H1 (cell line): ENCODE measurements around the gene TBKBP1. TPM values are rescaled to one million over a fixed set of nuclear protein-coding genes. Genes with fewer than 3 reads are reported as not detected.

Experiments used
- CTCF ChIA-PET: fragments of 300-600 bp; sonication (Branson Sonifier 250); formaldehyde crosslinking; loops from one replicate; lab custom pipeline; 2021; ENCODE audit not compliant: partially characterized antibody; lab: Charles Lee
- POLR2A ChIA-PET: fragments of 300-600 bp; sonication (Branson Sonifier 250); formaldehyde crosslinking; loops from one replicate; lab custom pipeline; 2021; ENCODE audit warnings: inconsistent platforms; ENCODE audit not compliant: partially characterized antibody; lab: Charles Lee
- DNase-seq, 2 experiments: peaks; one replicate each; pipeline versions ENCODE4 v3.0.0 to v3.0.0-alpha.2; 2010 to 2022; ENCODE audit warnings: low spot score in 2 of 2, low read depth in 1 of 2, mixed read lengths in 1 of 2
- FAIRE-seq: peaks from 2 replicates; lab custom pipeline; 2011; peaks lifted over from hg19 to GRCh38; lab: Jason Lieb, UNC
- H2AFZ ChIP-seq: 2 replicates; pipeline ENCODE4 v1.8.1; 2012; ENCODE audit warnings: low read length, inconsistent platforms
- H2AK5ac ChIP-seq: 2 replicates; pipeline ENCODE4 v1.6.1; 2013; ENCODE audit warnings: low read depth, low read length
- H2BK120ac ChIP-seq: replicated peaks from 2 replicates; pipeline ENCODE3; 2013; ENCODE audit warnings: low read depth, low read length, inconsistent platforms
- H2BK12ac ChIP-seq: 2 replicates; pipeline ENCODE4 v1.6.1; 2013; ENCODE audit warnings: low read depth, low read length
- H2BK15ac ChIP-seq: 2 replicates; pipeline ENCODE4 v1.6.1; 2013; ENCODE audit warnings: low read length
- H2BK20ac ChIP-seq: 2 replicates; pipeline ENCODE4 v1.6.1; 2013; ENCODE audit warnings: low read length
- H2BK5ac ChIP-seq: 2 replicates; pipeline ENCODE4 v1.6.1; 2013; ENCODE audit warnings: low read depth, low read length
- H3K14ac ChIP-seq: 2 replicates; pipeline ENCODE4 v1.6.1; 2013; ENCODE audit warnings: inconsistent platforms; ENCODE audit not compliant: insufficient read length
- H3K18ac ChIP-seq: 2 replicates; pipeline ENCODE4 v1.6.1; 2013; ENCODE audit warnings: low read length; ENCODE audit errors: extremely low read depth
- H3K23ac ChIP-seq: 2 replicates; pipeline ENCODE4 v1.6.1; 2013; ENCODE audit warnings: inconsistent platforms; ENCODE audit not compliant: insufficient read length
- H3K23me2 ChIP-seq: 2 replicates; pipeline ENCODE4 v1.6.1; 2013; ENCODE audit warnings: low read depth, low read length
- H3K27ac ChIP-seq: 2 replicates; pipeline ENCODE4 v1.6.1; 2011; ENCODE audit warnings: low read depth, low read length, inconsistent platforms
- H3K27me3 ChIP-seq, 4 experiments: replicated peaks in 1 of 4; 1 replicate in 1 of 4; 2 replicates in 3 of 4; pipeline versions ENCODE4 v1.6.1 to v1.8.1; 2011 to 2013; ENCODE audit warnings: low read length in 3 of 4, mild to moderate bottlenecking in 3 of 4, inconsistent platforms in 2 of 4, mixed read lengths in 2 of 4, moderate library complexity in 1 of 4; ENCODE audit not compliant: control insufficient read depth in 3 of 4, insufficient read depth in 3 of 4; ENCODE audit errors: extremely low read depth in 1 of 4
- H3K36me3 ChIP-seq, 4 experiments: 2 replicates each; pipeline versions ENCODE4 v1.6.1 to v1.8.1; 2011 to 2013; ENCODE audit warnings: mild to moderate bottlenecking in 4 of 4, low read length in 3 of 4, moderate library complexity in 2 of 4, control low read depth in 1 of 4, inconsistent platforms in 1 of 4; ENCODE audit not compliant: insufficient read depth in 4 of 4, control insufficient read depth in 2 of 4
- H3K4ac ChIP-seq: replicated peaks from 2 replicates; pipeline ENCODE3; 2013; ENCODE audit warnings: low read length, low read depth, mixed read lengths, inconsistent platforms; ENCODE audit not compliant: insufficient read length
- H3K4me1 ChIP-seq, 4 experiments: replicated peaks in 1 of 4; 1 replicate in 1 of 4; 2 replicates in 3 of 4; pipeline versions ENCODE4 v1.6.1 to v1.8.1; 2011 to 2013; ENCODE audit warnings: low read length in 3 of 4, inconsistent platforms in 2 of 4, mixed read lengths in 1 of 4; ENCODE audit not compliant: insufficient read depth in 4 of 4, control insufficient read depth in 3 of 4
- H3K4me2 ChIP-seq, 2 experiments: 2 replicates each; pipeline versions ENCODE4 v1.6.1 to v1.8.1; 2011 to 2013; ENCODE audit warnings: low read depth in 2 of 2, low read length in 2 of 2, control low read depth in 1 of 2, inconsistent platforms in 1 of 2, mild to moderate bottlenecking in 1 of 2; ENCODE audit not compliant: insufficient read depth in 1 of 2
- H3K4me3 ChIP-seq, 4 experiments: fragments of 200-600, 300-600 bp in 1 of 4; sonication (generic), shearing (Covaris generic), sonication (Bioruptor Twin) in 1 of 4; 2 replicates each; pipeline versions ENCODE4 v1.5.1 to v1.8.1; 2011 to 2016; ENCODE audit warnings: low read length in 4 of 4, low read depth in 3 of 4, control low read depth in 2 of 4, inconsistent platforms in 2 of 4, mild to moderate bottlenecking in 2 of 4, mixed read lengths in 1 of 4, moderate library complexity in 1 of 4; ENCODE audit not compliant: insufficient read depth in 2 of 4; ENCODE audit errors: extremely low read depth in 1 of 4
- H3K56ac ChIP-seq: replicated peaks from 2 replicates; pipeline ENCODE3; 2013; ENCODE audit warnings: low read depth, mild to moderate bottlenecking, mixed read lengths, low read length, inconsistent platforms; ENCODE audit not compliant: insufficient read length
- H3K79me1 ChIP-seq: 2 replicates; pipeline ENCODE4 v1.6.1; 2013; ENCODE audit warnings: low read depth, low read length, control low read depth
- H3K79me2 ChIP-seq, 2 experiments: 2 replicates each; pipeline versions ENCODE4 v1.6.1 to v1.8.1; 2012 to 2013; ENCODE audit warnings: low read length in 2 of 2, mild to moderate bottlenecking in 2 of 2, inconsistent platforms in 1 of 2; ENCODE audit not compliant: insufficient read depth in 2 of 2, control insufficient read depth in 1 of 2
- H3K9ac ChIP-seq, 4 experiments: replicated peaks in 1 of 4; 1 replicate in 1 of 4; 2 replicates in 3 of 4; pipeline versions ENCODE4 v1.6.1 to v1.8.1; 2011 to 2013; ENCODE audit warnings: low read depth in 3 of 4, low read length in 3 of 4, control low read depth in 2 of 4, mild to moderate bottlenecking in 2 of 4, moderate library complexity in 2 of 4, inconsistent platforms in 1 of 4; ENCODE audit errors: extremely low read depth in 1 of 4
- H3K9me3 ChIP-seq, 2 experiments: 2 replicates each; pipeline versions ENCODE4 v1.6.1 to v1.8.1; 2012 to 2013; ENCODE audit warnings: mild to moderate bottlenecking in 2 of 2, moderate library complexity in 2 of 2, control low read depth in 1 of 2, inconsistent platforms in 1 of 2, low read depth in 1 of 2, low read length in 1 of 2, mixed read lengths in 1 of 2; ENCODE audit not compliant: insufficient read depth in 2 of 2
- H4K20me1 ChIP-seq, 2 experiments: replicated peaks in 1 of 2; 2 replicates each; pipeline versions ENCODE3 to v1.8.1; 2011 to 2013; ENCODE audit warnings: inconsistent platforms in 2 of 2, low read length in 2 of 2, mild to moderate bottlenecking in 1 of 2; ENCODE audit not compliant: insufficient read depth in 2 of 2, control insufficient read depth in 1 of 2
- H4K5ac ChIP-seq: 2 replicates; pipeline ENCODE4 v1.6.1; 2013; ENCODE audit warnings: low read length, low read depth, mixed read lengths, inconsistent platforms; ENCODE audit not compliant: insufficient read length
- H4K8ac ChIP-seq: 2 replicates; pipeline ENCODE4 v1.8.0; 2013; ENCODE audit warnings: mild to moderate bottlenecking, moderate library complexity, low read length, inconsistent platforms; ENCODE audit not compliant: insufficient read depth; ENCODE audit errors: extremely low read depth
- H4K91ac ChIP-seq: replicated peaks from 2 replicates; pipeline ENCODE3; 2013; ENCODE audit warnings: low read length, mixed read lengths, inconsistent platforms; ENCODE audit not compliant: insufficient read length
- MAFK ChIP-seq: IDR thresholded peaks from 2 replicates; pipeline ENCODE4 v1.6.1; 2012; ENCODE audit warnings: low read depth, mild to moderate bottlenecking, improper control_type of control experiment, low read length
- NRF1 ChIP-seq: IDR thresholded peaks from 2 replicates; pipeline ENCODE4 v1.6.1; 2011; ENCODE audit warnings: mild to moderate bottlenecking, low read depth, low read length, improper control_type of control experiment
- RBBP5 ChIP-seq: IDR thresholded peaks from 2 replicates; pipeline ENCODE4 v1.7.1; 2012; ENCODE audit warnings: low read depth, mild to moderate bottlenecking, inconsistent platforms, low read length, moderate library complexity, borderline replicate concordance
- TAF1 ChIP-seq: IDR thresholded peaks from 2 replicates; pipeline ENCODE4 v1.6.1; 2011; ENCODE audit warnings: mild to moderate bottlenecking, low read depth, low read length
- TBP ChIP-seq: IDR thresholded peaks from 2 replicates; pipeline ENCODE4 v1.6.1; 2011; ENCODE audit warnings: low read depth, low read length, improper control_type of control experiment
- WGBS, 2 experiments: shearing (Covaris generic) in 1 of 2; methylation state at CpG; one replicate each; pipeline versions ENCODE4 v1.1.6 to v1.1.7; 2013 to 2015; ENCODE audit warnings: low lambda C conversion rate in 2 of 2, mixed read lengths in 2 of 2, inconsistent platforms in 1 of 2, low coverage in 1 of 2, missing lambda C conversion rate in 1 of 2; ENCODE audit not compliant: insufficient replicate concordance in 2 of 2, insufficient coverage in 1 of 2, insufficient read length in 1 of 2; ENCODE audit errors: extremely low coverage in 1 of 2, missing lambda C conversion rate in 1 of 2; 5-methylcytosine and 5-hydroxymethylcytosine counted together
- polyA plus RNA-seq, 7 experiments: library from polyadenylated mRNA; depleted of rRNA in 3 of 7; stranded (reverse) in 5 of 7; unstranded in 2 of 7; fragments of >200 nt in 5 of 7; fragments of 200-250 nt in 2 of 7; gene quantifications; 1 replicate in 5 of 7; 2 replicates in 1 of 7; 4 replicates in 1 of 7; pipeline versions ENCODE4 v1.2.1 to v1.2.3, GENCODE V29; 2011 to 2013; ENCODE audit warnings: missing spikeins in 2 of 7, mixed read lengths in 2 of 7
- total RNA-seq: library from RNA; stranded (reverse); fragmentation: NEBNext Ultra II Directional; extraction: Animal tissue kit (Norgen Biotek cat#: 25700); gene quantifications from 2 replicates; pipeline ENCODE4 v1.2.1, GENCODE V29; 2021

The TBKBP1 gene
- total and polyA plus RNA-seq, 2 of the 8 experiments (the other 6 are each of a cell fraction or from before 2014, with no cell fraction given) = 6.3 to 15.1 TPM

DNA sequence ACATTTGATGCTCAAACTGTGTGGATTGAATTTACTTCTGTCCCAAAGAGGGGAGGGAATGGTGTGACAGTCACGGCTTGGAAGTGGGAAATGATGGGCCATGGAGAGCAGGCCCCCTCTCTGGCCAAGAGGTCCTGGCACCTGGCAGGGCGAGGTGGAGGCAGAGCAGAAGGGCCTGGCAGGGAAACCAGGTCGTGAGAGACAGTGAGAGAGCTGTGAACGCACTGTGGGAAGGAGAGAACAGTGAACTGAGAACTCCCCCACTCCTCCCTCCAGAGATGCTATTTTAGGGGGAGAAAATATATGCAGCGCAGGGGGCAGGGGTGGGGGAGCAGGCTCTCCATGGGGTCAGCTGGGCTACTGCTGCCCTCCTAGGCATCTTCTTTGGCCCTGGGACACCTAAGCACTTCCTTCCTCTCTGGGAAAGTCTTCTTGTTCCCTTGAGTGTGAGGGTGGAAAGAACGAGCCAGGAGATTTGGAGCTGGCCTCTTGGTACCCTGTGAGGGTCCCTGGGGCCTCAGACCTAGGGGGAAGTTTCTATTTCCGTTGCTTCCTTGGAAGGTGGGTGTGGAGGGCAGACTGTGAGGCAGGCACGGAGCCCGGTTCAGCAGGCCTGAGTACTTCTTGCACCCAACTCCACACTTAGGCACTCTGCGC lies 21.8 kb downstream of the TBKBP1 start:
- Histone ChIP-seq H3K9me3 (no peaks in the 10 kb centered on the region), H3K14ac (no peak overlapping the region), H4K8ac (no peak overlapping the region), H3K56ac (no peak overlapping the region), H3K4me3 (no peak overlapping the region), H3K23ac (no peak overlapping the region), H2BK120ac (no peak overlapping the region), H3K4me1 (peaks cover 0 to 22% (median 8%) of the 10 kb centered on the region in 4 experiments; a peak in 6 of 7 replicates), H3K36me3 (no peaks in the 10 kb centered on the region), H4K91ac (no peak overlapping the region), H3K79me2 (no peaks in the 10 kb centered on the region), H2BK20ac (no peak overlapping the region), H4K5ac (no peak overlapping the region), H3K27me3 (peaks cover 0 to 10% (median 8%) of the 10 kb centered on the region in 4 experiments; a peak in 5 of 7 replicates), H3K79me1 (no peaks in the 10 kb centered on the region), H3K9ac (no peak overlapping the region), H2BK12ac (no peak overlapping the region), H2BK15ac (no peak overlapping the region), H2AFZ (no peak overlapping the region), H3K4me2 (no peak overlapping the region), H3K27ac (no peak overlapping the region), H3K18ac (no peak overlapping the region), H2BK5ac (no peak overlapping the region), H3K23me2 (no peaks in the 10 kb centered on the region), H4K20me1 (no peaks in the 10 kb centered on the region), H2AK5ac (no peak overlapping the region), H3K4ac (no peak overlapping the region)
- 91% methylated on average over 9 of the region's 10 CpGs; no CpG with 5 or more reads in 1 of the 2 experiments for WGBS, 2 experiments
- FAIRE-seq (no peak), DNase-seq (no peak)
- POLR2A ChIA-PET = interaction anchor here (1.9 kb wide), 1 partner anchor 28 kb away, joined by 6 read pairs; no protein-coding TSS in a partner anchor
- CTCF ChIA-PET = interaction anchor here (0.6 to 8.3 kb wide), 7 partner anchors 8 to 52 kb away, joined by 3 to 179 read pairs (median 3); partner anchors contain the start of genes TBKBP1 and TBX21
- TF ChIP-seq RBBP5 = no peak
- TF ChIP-seq NRF1 = no peak
- no peak for TF ChIP-seq TAF1
- no peak for TF ChIP-seq MAFK
- TF ChIP-seq TBP = no peak
